H1 (cell line): Measurements from ENCODE around the gene ZNF469. TPM values are rescaled to one million over a fixed set of nuclear protein-coding genes. Genes with fewer than 3 reads are reported as not detected.

Experiments used
- CTCF ChIA-PET: fragments of 300-600 bp; sonication (Branson Sonifier 250); formaldehyde crosslinking; loops from one replicate; lab custom pipeline; 2021; ENCODE audit not compliant: partially characterized antibody; lab: Charles Lee
- POLR2A ChIA-PET: fragments of 300-600 bp; sonication (Branson Sonifier 250); formaldehyde crosslinking; loops from one replicate; lab custom pipeline; 2021; ENCODE audit warnings: inconsistent platforms; ENCODE audit not compliant: partially characterized antibody; lab: Charles Lee
- DNase-seq, 2 experiments: peaks; one replicate each; pipeline versions ENCODE4 v3.0.0 to v3.0.0-alpha.2; 2010 to 2022; ENCODE audit warnings: low spot score in 2 of 2, low read depth in 1 of 2, mixed read lengths in 1 of 2
- FAIRE-seq: peaks from 2 replicates; lab custom pipeline; 2011; peaks lifted over from hg19 to GRCh38; lab: Jason Lieb, UNC
- H2AFZ ChIP-seq: 2 replicates; pipeline ENCODE4 v1.8.1; 2012; ENCODE audit warnings: low read length, inconsistent platforms
- H2AK5ac ChIP-seq: 2 replicates; pipeline ENCODE4 v1.6.1; 2013; ENCODE audit warnings: low read depth, low read length
- H2BK120ac ChIP-seq: replicated peaks from 2 replicates; pipeline ENCODE3; 2013; ENCODE audit warnings: low read depth, low read length, inconsistent platforms
- H2BK12ac ChIP-seq: 2 replicates; pipeline ENCODE4 v1.6.1; 2013; ENCODE audit warnings: low read depth, low read length
- H2BK15ac ChIP-seq: 2 replicates; pipeline ENCODE4 v1.6.1; 2013; ENCODE audit warnings: low read length
- H2BK20ac ChIP-seq: 2 replicates; pipeline ENCODE4 v1.6.1; 2013; ENCODE audit warnings: low read length
- H2BK5ac ChIP-seq: 2 replicates; pipeline ENCODE4 v1.6.1; 2013; ENCODE audit warnings: low read depth, low read length
- H3K14ac ChIP-seq: 2 replicates; pipeline ENCODE4 v1.6.1; 2013; ENCODE audit warnings: inconsistent platforms; ENCODE audit not compliant: insufficient read length
- H3K18ac ChIP-seq: 2 replicates; pipeline ENCODE4 v1.6.1; 2013; ENCODE audit warnings: low read length; ENCODE audit errors: extremely low read depth
- H3K23ac ChIP-seq: 2 replicates; pipeline ENCODE4 v1.6.1; 2013; ENCODE audit warnings: inconsistent platforms; ENCODE audit not compliant: insufficient read length
- H3K23me2 ChIP-seq: 2 replicates; pipeline ENCODE4 v1.6.1; 2013; ENCODE audit warnings: low read depth, low read length
- H3K27ac ChIP-seq: 2 replicates; pipeline ENCODE4 v1.6.1; 2011; ENCODE audit warnings: low read depth, low read length, inconsistent platforms
- H3K27me3 ChIP-seq, 4 experiments: replicated peaks in 1 of 4; 1 replicate in 1 of 4; 2 replicates in 3 of 4; pipeline versions ENCODE4 v1.6.1 to v1.8.1; 2011 to 2013; ENCODE audit warnings: low read length in 3 of 4, mild to moderate bottlenecking in 3 of 4, inconsistent platforms in 2 of 4, mixed read lengths in 2 of 4, moderate library complexity in 1 of 4; ENCODE audit not compliant: control insufficient read depth in 3 of 4, insufficient read depth in 3 of 4; ENCODE audit errors: extremely low read depth in 1 of 4
- H3K36me3 ChIP-seq, 4 experiments: 2 replicates each; pipeline versions ENCODE4 v1.6.1 to v1.8.1; 2011 to 2013; ENCODE audit warnings: mild to moderate bottlenecking in 4 of 4, low read length in 3 of 4, moderate library complexity in 2 of 4, control low read depth in 1 of 4, inconsistent platforms in 1 of 4; ENCODE audit not compliant: insufficient read depth in 4 of 4, control insufficient read depth in 2 of 4
- H3K4ac ChIP-seq: replicated peaks from 2 replicates; pipeline ENCODE3; 2013; ENCODE audit warnings: low read length, low read depth, mixed read lengths, inconsistent platforms; ENCODE audit not compliant: insufficient read length
- H3K4me1 ChIP-seq, 4 experiments: replicated peaks in 1 of 4; 1 replicate in 1 of 4; 2 replicates in 3 of 4; pipeline versions ENCODE4 v1.6.1 to v1.8.1; 2011 to 2013; ENCODE audit warnings: low read length in 3 of 4, inconsistent platforms in 2 of 4, mixed read lengths in 1 of 4; ENCODE audit not compliant: insufficient read depth in 4 of 4, control insufficient read depth in 3 of 4
- H3K4me2 ChIP-seq, 2 experiments: 2 replicates each; pipeline versions ENCODE4 v1.6.1 to v1.8.1; 2011 to 2013; ENCODE audit warnings: low read depth in 2 of 2, low read length in 2 of 2, control low read depth in 1 of 2, inconsistent platforms in 1 of 2, mild to moderate bottlenecking in 1 of 2; ENCODE audit not compliant: insufficient read depth in 1 of 2
- H3K4me3 ChIP-seq, 4 experiments: fragments of 200-600, 300-600 bp in 1 of 4; sonication (generic), shearing (Covaris generic), sonication (Bioruptor Twin) in 1 of 4; 2 replicates each; pipeline versions ENCODE4 v1.5.1 to v1.8.1; 2011 to 2016; ENCODE audit warnings: low read length in 4 of 4, low read depth in 3 of 4, control low read depth in 2 of 4, inconsistent platforms in 2 of 4, mild to moderate bottlenecking in 2 of 4, mixed read lengths in 1 of 4, moderate library complexity in 1 of 4; ENCODE audit not compliant: insufficient read depth in 2 of 4; ENCODE audit errors: extremely low read depth in 1 of 4
- H3K56ac ChIP-seq: replicated peaks from 2 replicates; pipeline ENCODE3; 2013; ENCODE audit warnings: low read depth, mild to moderate bottlenecking, mixed read lengths, low read length, inconsistent platforms; ENCODE audit not compliant: insufficient read length
- H3K79me1 ChIP-seq: 2 replicates; pipeline ENCODE4 v1.6.1; 2013; ENCODE audit warnings: low read depth, low read length, control low read depth
- H3K79me2 ChIP-seq, 2 experiments: 2 replicates each; pipeline versions ENCODE4 v1.6.1 to v1.8.1; 2012 to 2013; ENCODE audit warnings: low read length in 2 of 2, mild to moderate bottlenecking in 2 of 2, inconsistent platforms in 1 of 2; ENCODE audit not compliant: insufficient read depth in 2 of 2, control insufficient read depth in 1 of 2
- H3K9ac ChIP-seq, 4 experiments: replicated peaks in 1 of 4; 1 replicate in 1 of 4; 2 replicates in 3 of 4; pipeline versions ENCODE4 v1.6.1 to v1.8.1; 2011 to 2013; ENCODE audit warnings: low read depth in 3 of 4, low read length in 3 of 4, control low read depth in 2 of 4, mild to moderate bottlenecking in 2 of 4, moderate library complexity in 2 of 4, inconsistent platforms in 1 of 4; ENCODE audit errors: extremely low read depth in 1 of 4
- H3K9me3 ChIP-seq, 2 experiments: 2 replicates each; pipeline versions ENCODE4 v1.6.1 to v1.8.1; 2012 to 2013; ENCODE audit warnings: mild to moderate bottlenecking in 2 of 2, moderate library complexity in 2 of 2, control low read depth in 1 of 2, inconsistent platforms in 1 of 2, low read depth in 1 of 2, low read length in 1 of 2, mixed read lengths in 1 of 2; ENCODE audit not compliant: insufficient read depth in 2 of 2
- H4K20me1 ChIP-seq, 2 experiments: replicated peaks in 1 of 2; 2 replicates each; pipeline versions ENCODE3 to v1.8.1; 2011 to 2013; ENCODE audit warnings: inconsistent platforms in 2 of 2, low read length in 2 of 2, mild to moderate bottlenecking in 1 of 2; ENCODE audit not compliant: insufficient read depth in 2 of 2, control insufficient read depth in 1 of 2
- H4K5ac ChIP-seq: 2 replicates; pipeline ENCODE4 v1.6.1; 2013; ENCODE audit warnings: low read length, low read depth, mixed read lengths, inconsistent platforms; ENCODE audit not compliant: insufficient read length
- H4K8ac ChIP-seq: 2 replicates; pipeline ENCODE4 v1.8.0; 2013; ENCODE audit warnings: mild to moderate bottlenecking, moderate library complexity, low read length, inconsistent platforms; ENCODE audit not compliant: insufficient read depth; ENCODE audit errors: extremely low read depth
- H4K91ac ChIP-seq: replicated peaks from 2 replicates; pipeline ENCODE3; 2013; ENCODE audit warnings: low read length, mixed read lengths, inconsistent platforms; ENCODE audit not compliant: insufficient read length
- WGBS, 2 experiments: shearing (Covaris generic) in 1 of 2; methylation state at CpG; one replicate each; pipeline versions ENCODE4 v1.1.6 to v1.1.7; 2013 to 2015; ENCODE audit warnings: low lambda C conversion rate in 2 of 2, mixed read lengths in 2 of 2, inconsistent platforms in 1 of 2, low coverage in 1 of 2, missing lambda C conversion rate in 1 of 2; ENCODE audit not compliant: insufficient replicate concordance in 2 of 2, insufficient coverage in 1 of 2, insufficient read length in 1 of 2; ENCODE audit errors: extremely low coverage in 1 of 2, missing lambda C conversion rate in 1 of 2; 5-methylcytosine and 5-hydroxymethylcytosine counted together
- polyA plus RNA-seq, 7 experiments: library from polyadenylated mRNA; depleted of rRNA in 3 of 7; stranded (reverse) in 5 of 7; unstranded in 2 of 7; fragments of >200 nt in 5 of 7; fragments of 200-250 nt in 2 of 7; gene quantifications; 1 replicate in 5 of 7; 2 replicates in 1 of 7; 4 replicates in 1 of 7; pipeline versions ENCODE4 v1.2.1 to v1.2.3, GENCODE V29; 2011 to 2013; ENCODE audit warnings: missing spikeins in 2 of 7, mixed read lengths in 2 of 7
- total RNA-seq: library from RNA; stranded (reverse); fragmentation: NEBNext Ultra II Directional; extraction: Animal tissue kit (Norgen Biotek cat#: 25700); gene quantifications from 2 replicates; pipeline ENCODE4 v1.2.1, GENCODE V29; 2021

ZNF469 gene
- total and polyA plus RNA-seq, 2 of the 8 experiments (the other 6 are each of a cell fraction or from before 2014, with no cell fraction given), result 0.30 to 1.8 TPM

- Histone ChIP-seq H2BK5ac (no peak overlapping the region), H2AK5ac (peak overlapping the region; percentile 88; the same call in 1 of the 2 replicates), H3K9ac (no peak overlapping the region), H3K23me2 (peaks cover 12% of the 10 kb centered on the region; the same call in 1 of the 2 replicates), H3K4me3 (no peak overlapping the region), H3K56ac (no peak overlapping the region), H4K8ac (no peak overlapping the region), H4K20me1 (peaks cover 0 to 4% of the 10 kb centered on the region in 2 experiments), H3K79me1 (no peaks in the 10 kb centered on the region), H3K23ac (no peak overlapping the region), H4K5ac (no peak overlapping the region), H4K91ac (no peak overlapping the region), H3K27me3 (no peaks in the 10 kb centered on the region), H2BK20ac (no peak overlapping the region), H3K4me2 (no peak overlapping the region), H3K27ac (no peak overlapping the region), H3K4ac (no peak overlapping the region), H3K9me3 (peaks cover 0 to 9% of the 10 kb centered on the region in 2 experiments; a peak in 1 of 4 replicates), H2BK120ac (no peak overlapping the region), H3K79me2 (no peaks in the 10 kb centered on the region), H2BK15ac (no peak overlapping the region), H2BK12ac (no peak overlapping the region), H2AFZ (no peak overlapping the region), H3K4me1 (0 out of 7 replicates have a peak, but pooled peaks cover 0 to 2% (median 0%) of the 10 kb centered on the region in 4 experiments), H3K36me3 (no peaks in the 10 kb centered on the region), H3K18ac (no peak overlapping the region), H3K14ac (no peak overlapping the region)
- 88% methylated on average over 2 of the region's 2 CpGs; no CpG with 5 or more reads in 1 of the 2 experiments for WGBS, 2 experiments
- ChIA-PET CTCF (no interaction called here), POLR2A (no interaction called here)
- no peak for FAIRE-seq
- no peak for DNase-seq
Measured at GRCh38 chr16:88372522-88372921, 10.2 kb upstream of the ZNF469 start.
